K562 (cell line): ENCODE results near the gene KRTAP5-7. TPM values are rescaled to one million over a fixed set of nuclear protein-coding genes. Genes with fewer than 3 reads are reported as not detected.

Source experiments
- ATAC-seq: fragments of 200-7000 bp; cut with Tn5 transposase; 3 replicates; pipeline ENCODE4 v1.9.1; 2020; ENCODE audit warnings: moderate library complexity
- BruUV-seq: library from RNA; stranded (reverse); fragments of 400-500 nt; replicated peaks from 2 replicates; lab custom pipeline; 2021; lab: Mats Ljungman, UMichigan
- CTCF ChIA-PET: fragments of 300-600 bp; formaldehyde crosslinking; extraction: SDS; loops from one replicate; lab custom pipeline; 2021; ENCODE audit warnings: low intra/inter-chr PET ratio; lab: Yijun Ruan, JAX
- POLR2A ChIA-PET: fragments of 300-600, 350-650 bp; sonication (Branson Sonifier 250); formaldehyde crosslinking; extraction: SDS; loops from one replicate; lab custom pipeline; 2021; ENCODE audit warnings: antibody characterized with exemption, inconsistent platforms; lab: Yijun Ruan, JAX
- DNase-seq, 4 experiments: peaks; one replicate each; pipeline versions ENCODE4 v3.0.0 to v3.0.0-alpha.2; 2011 to 2018; ENCODE audit warnings: low spot score in 3 of 4, mixed read lengths in 3 of 4; ENCODE audit errors: extremely low read depth in 1 of 4
- FAIRE-seq: peaks from 2 replicates; lab custom pipeline; 2011; peaks lifted over from hg19 to GRCh38; lab: Jason Lieb, UNC
- H2AFZ ChIP-seq: 2 replicates; pipeline ENCODE4 v1.6.0; 2011; ENCODE audit warnings: low read depth, low read length, control low read depth, inconsistent platforms
- H3K27ac ChIP-seq: fragments of 200-600 bp; 3 replicates; pipeline ENCODE4 v1.8.0; 2011; ENCODE audit warnings: low read depth, mild to moderate bottlenecking, control low read depth, inconsistent platforms, low read length, moderate library complexity, mixed read lengths; ENCODE audit errors: extremely low read depth
- H3K27me3 ChIP-seq, 2 experiments: fragments of 300-600 bp in 1 of 2; 2 replicates in 1 of 2; 3 replicates in 1 of 2; pipeline versions ENCODE4 v1.6.0 to v1.8.0; 2011; ENCODE audit warnings: inconsistent platforms in 2 of 2, low read length in 2 of 2, mild to moderate bottlenecking in 1 of 2, mixed read lengths in 1 of 2, moderate library complexity in 1 of 2; ENCODE audit not compliant: control insufficient read depth in 2 of 2, insufficient read depth in 2 of 2
- H3K36me3 ChIP-seq: fragments of 300-600 bp; 3 replicates; pipeline ENCODE4 v1.8.0; 2011; ENCODE audit warnings: mild to moderate bottlenecking, low read length, inconsistent platforms; ENCODE audit not compliant: control insufficient read depth, insufficient read depth
- H3K4me1 ChIP-seq, 2 experiments: fragments of 200-600 bp in 1 of 2; replicated peaks in 1 of 2; 2 replicates in 1 of 2; 3 replicates in 1 of 2; pipeline versions ENCODE4 v1.5.1 to v1.8.0; 2011; ENCODE audit warnings: inconsistent platforms in 2 of 2, low read length in 2 of 2, mild to moderate bottlenecking in 1 of 2, mixed read lengths in 1 of 2, moderate library complexity in 1 of 2; ENCODE audit not compliant: control insufficient read depth in 2 of 2, insufficient read depth in 2 of 2
- H3K4me2 ChIP-seq: 2 replicates; pipeline ENCODE4 v1.6.1; 2011; ENCODE audit warnings: low read length, control low read depth, inconsistent platforms, mixed read lengths; ENCODE audit not compliant: insufficient read depth
- H3K4me3 ChIP-seq: fragments of 200-600 bp; sonication (generic), shearing (Covaris generic); 2 replicates; pipeline ENCODE4 v1.5.1; 2016; ENCODE audit warnings: control low read depth, inconsistent platforms
- H3K79me2 ChIP-seq: fragments of 200-600 bp; 3 replicates; pipeline ENCODE4 v1.8.0; 2011; ENCODE audit warnings: low read length, inconsistent platforms; ENCODE audit not compliant: control insufficient read depth, insufficient read depth
- H3K9ac ChIP-seq, 2 experiments: 2 replicates each; pipeline versions ENCODE4 v1.6.0 to v1.6.1; 2011; ENCODE audit warnings: low read depth in 2 of 2, low read length in 2 of 2, control low read depth in 1 of 2, inconsistent platforms in 1 of 2, mild to moderate bottlenecking in 1 of 2, mixed read lengths in 1 of 2; ENCODE audit not compliant: insufficient read depth in 1 of 2
- H3K9me1 ChIP-seq: one replicate; pipeline ENCODE4 v1.6.0; 2011; ENCODE audit warnings: inconsistent platforms, mild to moderate bottlenecking, low read length, moderate library complexity; ENCODE audit not compliant: control insufficient read depth, insufficient read depth
- H3K9me3 ChIP-seq: replicated peaks from 2 replicates; pipeline ENCODE4 v1.5.1; 2011; ENCODE audit warnings: low read depth, low read length, inconsistent platforms; ENCODE audit not compliant: control insufficient read depth, insufficient read depth
- H4K20me1 ChIP-seq: replicated peaks from 2 replicates; pipeline ENCODE4 v1.6.1; 2011; ENCODE audit warnings: low read length, inconsistent platforms, mixed read lengths; ENCODE audit not compliant: control insufficient read depth, insufficient read depth
- BCOR ChIP-seq: fragments of 450-650 bp; IDR thresholded peaks from 2 replicates; pipeline ENCODE4 v1.6.1; 2016
- ETV1 ChIP-seq: fragments of 450-650 bp; conservative IDR thresholded peaks from 2 replicates; pipeline ENCODE4 v1.6.1; 2016; ENCODE audit warnings: missing genetic modification characterization, control low read depth, low read depth, missing compliant biosample characterization
- MAZ ChIP-seq, 2 experiments: fragments of 450-650 bp in 1 of 2; sonication (generic) in 1 of 2; formaldehyde crosslinking; IDR thresholded peaks in 1 of 2; conservative IDR thresholded peaks in 1 of 2; 2 replicates each; pipeline versions ENCODE4 v1.4.0 to v1.5.0; 2020; ENCODE audit warnings: mild to moderate bottlenecking in 1 of 2, missing genetic modification reagents in 1 of 2
- RBFOX2 ChIP-seq: fragments of 200-400 bp; formaldehyde crosslinking; IDR thresholded peaks from 2 replicates; pipeline ENCODE4 v1.6.1; 2017; ENCODE audit warnings: low read depth, mild to moderate bottlenecking, low read length, moderate library complexity
- RFX7 ChIP-seq: fragments of 250-450 bp; sonication (Bioruptor Pico); IDR thresholded peaks from 2 replicates; pipeline ENCODE4 v1.5.1; 2021; ENCODE audit warnings: mild to moderate bottlenecking
- SMARCC2 ChIP-seq: fragments of 450-650 bp; IDR thresholded peaks from 2 replicates; pipeline ENCODE4 v1.6.1; 2017; ENCODE audit warnings: antibody characterized with exemption, moderate library complexity, mild to moderate bottlenecking, low read depth
- ZC3H4 ChIP-seq: sonication (generic); formaldehyde crosslinking; IDR thresholded peaks from 2 replicates; pipeline ENCODE4 v1.9.0; 2021; ENCODE audit warnings: missing genetic modification reagents, borderline replicate concordance
- WGBS: fragments of 100-300 bp; shearing (Covaris generic); methylation state at CpG from one replicate; pipeline ENCODE4 v1.1.6; 2016; ENCODE audit warnings: low coverage, mixed read lengths; ENCODE audit not compliant: insufficient coverage; ENCODE audit errors: missing lambda C conversion rate; 5-methylcytosine and 5-hydroxymethylcytosine counted together
- in situ Hi-C: fragments of 300-500 bp; cut with MboI; formaldehyde crosslinking; loops from 4 replicates; pipeline ENCODE4 v1.15.0; 2018; ENCODE audit warnings: inconsistent platforms, mixed read lengths
- intact Hi-C: fragments of 100-400 bp; cut with micrococcal nuclease; formaldehyde crosslinking; loops from 2 replicates; pipeline ENCODE4 v1.14.2; 2022
- polyA plus RNA-seq, 8 experiments: library from polyadenylated mRNA; depleted of rRNA in 4 of 8; stranded (reverse) in 5 of 8; unstranded in 3 of 8; fragments of >200 nt; fragmentation: Nextera tagmentation in 2 of 8; fragmentation: Illumina TruSeq in 1 of 8; extraction: Ambion mirVana in 2 of 8; extraction: Trizol in 1 of 8; gene quantifications; 2 replicates each; pipeline versions ENCODE4 v1.2.1 to v1.2.3, GENCODE V29; 2011 to 2014; ENCODE audit warnings: inconsistent platforms in 1 of 8, missing spikeins in 1 of 8
- total RNA-seq, 7 experiments: library from RNA; depleted of rRNA in 6 of 7; stranded (reverse); fragments of >200 nt in 6 of 7; fragmentation: Illumina TruSeq in 2 of 7; extraction: Trizol in 2 of 7; gene quantifications; 2 replicates each; pipeline versions ENCODE4 v1.2.1 to v1.2.3, GENCODE V29; 2011 to 2021; ENCODE audit warnings: low replicate concordance in 1 of 7
- TF ChIP-seq, protein P1 (sequence below): sonication (generic); formaldehyde crosslinking; IDR thresholded peaks from 2 replicates; pipeline ENCODE4 v1.8.0; 2023; ENCODE audit warnings: mild to moderate bottlenecking, missing genetic modification reagents
- TF ChIP-seq, protein P2 (sequence below): fragments of 250-450 bp; sonication (Bioruptor Pico); IDR thresholded peaks from 2 replicates; pipeline ENCODE4 v1.5.0; 2022; ENCODE audit warnings: mild to moderate bottlenecking
- TF ChIP-seq, protein P3 (sequence below): fragments of 250-450 bp; sonication (Bioruptor Pico); IDR thresholded peaks from 2 replicates; pipeline ENCODE4 v1.9.0; 2021; ENCODE audit warnings: mild to moderate bottlenecking
- TF ChIP-seq, protein P4 (sequence below): IDR thresholded peaks from 3 replicates; pipeline ENCODE4 v1.6.1; 2011; ENCODE audit warnings: borderline replicate concordance, mild to moderate bottlenecking; ENCODE audit not compliant: insufficient read length, insufficient read depth

KRTAP5-7 gene
- total and polyA plus RNA-seq, 9 of the 15 experiments (the other 6 are each of a cell fraction or from before 2014, with no cell fraction given) = not detected

DNA sequence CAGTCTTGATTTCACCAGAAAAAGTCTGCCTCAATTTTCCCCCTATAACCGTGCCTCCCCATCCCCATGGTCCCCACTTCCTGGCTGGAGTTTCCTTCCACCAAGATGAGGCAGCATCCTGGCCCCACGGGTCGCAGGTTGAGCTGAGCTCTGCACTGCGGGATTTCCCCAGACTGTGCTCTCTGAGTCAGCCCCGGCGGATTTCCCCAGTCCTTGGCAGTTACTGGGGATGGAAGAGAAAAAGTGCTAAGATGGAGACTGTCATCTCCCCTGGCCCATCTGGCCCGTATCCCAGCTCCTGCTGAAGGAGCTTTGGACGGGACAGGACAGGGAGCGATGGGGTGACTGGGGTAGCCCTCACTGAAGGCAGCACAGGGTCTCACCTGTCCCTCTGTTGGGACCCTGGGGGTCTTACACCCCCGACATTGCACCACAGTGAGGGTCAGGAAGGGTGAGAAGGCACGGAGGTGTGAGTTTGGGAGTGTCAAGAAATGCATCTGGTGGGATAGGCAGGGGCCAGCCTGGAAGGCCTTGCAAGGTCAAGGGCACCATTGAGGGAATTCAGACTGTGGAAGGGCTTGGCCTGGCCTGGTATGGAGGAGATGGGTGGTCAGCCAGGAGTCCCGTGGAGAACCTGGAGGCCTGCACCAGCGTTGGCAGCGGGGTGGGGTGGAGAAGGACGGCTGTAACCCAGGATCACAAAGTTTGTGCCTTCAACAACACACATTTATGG lies 37.6 kb upstream of the KRTAP5-7 start (continued):
- TF ChIP-seq, protein P1, sequence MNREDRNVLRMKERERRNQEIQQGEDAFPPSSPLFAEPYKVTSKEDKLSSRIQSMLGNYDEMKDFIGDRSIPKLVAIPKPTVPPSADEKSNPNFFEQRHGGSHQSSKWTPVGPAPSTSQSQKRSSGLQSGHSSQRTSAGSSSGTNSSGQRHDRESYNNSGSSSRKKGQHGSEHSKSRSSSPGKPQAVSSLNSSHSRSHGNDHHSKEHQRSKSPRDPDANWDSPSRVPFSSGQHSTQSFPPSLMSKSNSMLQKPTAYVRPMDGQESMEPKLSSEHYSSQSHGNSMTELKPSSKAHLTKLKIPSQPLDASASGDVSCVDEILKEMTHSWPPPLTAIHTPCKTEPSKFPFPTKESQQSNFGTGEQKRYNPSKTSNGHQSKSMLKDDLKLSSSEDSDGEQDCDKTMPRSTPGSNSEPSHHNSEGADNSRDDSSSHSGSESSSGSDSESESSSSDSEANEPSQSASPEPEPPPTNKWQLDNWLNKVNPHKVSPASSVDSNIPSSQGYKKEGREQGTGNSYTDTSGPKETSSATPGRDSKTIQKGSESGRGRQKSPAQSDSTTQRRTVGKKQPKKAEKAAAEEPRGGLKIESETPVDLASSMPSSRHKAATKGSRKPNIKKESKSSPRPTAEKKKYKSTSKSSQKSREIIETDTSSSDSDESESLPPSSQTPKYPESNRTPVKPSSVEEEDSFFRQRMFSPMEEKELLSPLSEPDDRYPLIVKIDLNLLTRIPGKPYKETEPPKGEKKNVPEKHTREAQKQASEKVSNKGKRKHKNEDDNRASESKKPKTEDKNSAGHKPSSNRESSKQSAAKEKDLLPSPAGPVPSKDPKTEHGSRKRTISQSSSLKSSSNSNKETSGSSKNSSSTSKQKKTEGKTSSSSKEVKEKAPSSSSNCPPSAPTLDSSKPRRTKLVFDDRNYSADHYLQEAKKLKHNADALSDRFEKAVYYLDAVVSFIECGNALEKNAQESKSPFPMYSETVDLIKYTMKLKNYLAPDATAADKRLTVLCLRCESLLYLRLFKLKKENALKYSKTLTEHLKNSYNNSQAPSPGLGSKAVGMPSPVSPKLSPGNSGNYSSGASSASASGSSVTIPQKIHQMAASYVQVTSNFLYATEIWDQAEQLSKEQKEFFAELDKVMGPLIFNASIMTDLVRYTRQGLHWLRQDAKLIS (CRISPR knock-in tag) = no peak

DNA sequence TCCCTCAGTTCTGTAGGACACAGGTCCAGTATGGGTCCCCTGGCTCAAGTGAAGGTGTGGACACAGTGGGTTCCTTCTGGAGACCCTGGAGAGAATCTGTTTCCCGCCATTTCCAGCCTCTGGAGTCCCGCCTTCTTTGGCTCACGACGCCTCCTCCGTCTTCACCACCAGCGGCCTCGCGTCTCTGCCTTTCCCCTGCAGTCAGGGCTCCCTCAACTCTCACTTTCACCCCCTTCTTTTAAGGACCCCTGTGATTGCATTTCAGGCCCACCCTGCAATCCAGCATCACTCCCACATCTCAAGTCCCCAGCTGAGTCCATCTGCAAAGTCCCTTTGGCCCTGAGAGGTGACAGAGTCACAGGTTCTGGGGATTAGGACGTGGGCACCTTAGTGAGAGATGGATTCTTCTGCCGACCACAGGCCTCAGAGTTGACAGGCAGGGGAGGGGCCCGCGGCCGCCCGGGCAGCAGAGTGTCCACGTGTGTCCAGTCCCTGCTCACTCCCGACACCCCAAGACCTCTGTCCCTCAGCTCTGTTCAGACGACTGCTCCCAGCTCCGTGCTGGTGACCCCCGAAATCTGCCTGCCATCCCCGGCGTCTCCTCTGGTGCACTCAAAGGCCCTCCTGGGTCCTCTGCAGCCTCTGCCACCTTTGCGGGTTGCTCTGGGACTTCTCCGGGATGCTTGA lies 36.9 kb upstream of the KRTAP5-7 start:
- ATAC-seq = no peak
- FAIRE-seq = no peak
- ChIA-PET POLR2A (no interaction called here), CTCF (no interaction called here)
- Histone ChIP-seq H3K9me1 (no peaks in the 10 kb centered on the region), H2AFZ (no peak overlapping the region), H3K9ac (no peak overlapping the region; a peak in 1 of 4 replicates), H3K9me3 (no peaks in the 10 kb centered on the region), H3K4me2 (no peak overlapping the region), H3K36me3 (peaks cover 43% of the 10 kb centered on the region; the same call in 1 of the 3 replicates), H3K4me1 (peaks cover 6 to 17% of the 10 kb centered on the region in 2 experiments; a peak in 4 of 5 replicates), H3K4me3 (no peak overlapping the region), H4K20me1 (no peaks in the 10 kb centered on the region), H3K27ac (no peak overlapping the region), H3K79me2 (no peaks in the 10 kb centered on the region), H3K27me3 (no peaks in the 10 kb centered on the region)
- DNase-seq = no peak
- in situ Hi-C loops (no loop called here), intact Hi-C loops (no loop called here)
- 91% methylated on average over 16 of the region's 23 CpGs for WGBS
- no TSS peak for BruUV-seq
- TF ChIP-seq BCOR (no peak), RBFOX2 (no peak), ZC3H4 (CRISPR knock-in tag) (no peak), RFX7 (CRISPR knock-in tag) (no peak), ETV1 (tag) (no peak), MAZ (CRISPR knock-in tag; conservative IDR thresholded peaks at IDR 0.05 in 1 of 2, IDR thresholded peaks at IDR 0.05 in 1 of 2) (no peak), SMARCC2 (no peak)
- TF ChIP-seq, protein P2, sequence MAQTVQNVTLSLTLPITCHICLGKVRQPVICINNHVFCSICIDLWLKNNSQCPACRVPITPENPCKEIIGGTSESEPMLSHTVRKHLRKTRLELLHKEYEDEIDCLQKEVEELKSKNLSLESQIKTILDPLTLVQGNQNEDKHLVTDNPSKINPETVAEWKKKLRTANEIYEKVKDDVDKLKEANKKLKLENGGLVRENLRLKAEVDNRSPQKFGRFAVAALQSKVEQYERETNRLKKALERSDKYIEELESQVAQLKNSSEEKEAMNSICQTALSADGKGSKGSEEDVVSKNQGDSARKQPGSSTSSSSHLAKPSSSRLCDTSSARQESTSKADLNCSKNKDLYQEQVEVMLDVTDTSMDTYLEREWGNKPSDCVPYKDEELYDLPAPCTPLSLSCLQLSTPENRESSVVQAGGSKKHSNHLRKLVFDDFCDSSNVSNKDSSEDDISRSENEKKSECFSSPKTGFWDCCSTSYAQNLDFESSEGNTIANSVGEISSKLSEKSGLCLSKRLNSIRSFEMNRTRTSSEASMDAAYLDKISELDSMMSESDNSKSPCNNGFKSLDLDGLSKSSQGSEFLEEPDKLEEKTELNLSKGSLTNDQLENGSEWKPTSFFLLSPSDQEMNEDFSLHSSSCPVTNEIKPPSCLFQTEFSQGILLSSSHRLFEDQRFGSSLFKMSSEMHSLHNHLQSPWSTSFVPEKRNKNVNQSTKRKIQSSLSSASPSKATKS (CRISPR knock-in tag) = no peak
- TF ChIP-seq, protein P3, sequence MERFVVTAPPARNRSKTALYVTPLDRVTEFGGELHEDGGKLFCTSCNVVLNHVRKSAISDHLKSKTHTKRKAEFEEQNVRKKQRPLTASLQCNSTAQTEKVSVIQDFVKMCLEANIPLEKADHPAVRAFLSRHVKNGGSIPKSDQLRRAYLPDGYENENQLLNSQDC = no peak
- TF ChIP-seq, protein P4, sequence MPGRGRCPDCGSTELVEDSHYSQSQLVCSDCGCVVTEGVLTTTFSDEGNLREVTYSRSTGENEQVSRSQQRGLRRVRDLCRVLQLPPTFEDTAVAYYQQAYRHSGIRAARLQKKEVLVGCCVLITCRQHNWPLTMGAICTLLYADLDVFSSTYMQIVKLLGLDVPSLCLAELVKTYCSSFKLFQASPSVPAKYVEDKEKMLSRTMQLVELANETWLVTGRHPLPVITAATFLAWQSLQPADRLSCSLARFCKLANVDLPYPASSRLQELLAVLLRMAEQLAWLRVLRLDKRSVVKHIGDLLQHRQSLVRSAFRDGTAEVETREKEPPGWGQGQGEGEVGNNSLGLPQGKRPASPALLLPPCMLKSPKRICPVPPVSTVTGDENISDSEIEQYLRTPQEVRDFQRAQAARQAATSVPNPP = no peak
